NCI-H2196 (cell line): ENCODE measurements around the gene RNASE8.
A peak's percentile ranks its signal among the peaks of the same experiment; 100 is the strongest.

ENCODE experiments used
- DNase-seq: peaks from one replicate; lab custom pipeline; 2025; ENCODE audit not compliant: unreplicated experiment; lab: John Stamatoyannopoulos, UW

Gene RNASE8

DNA sequence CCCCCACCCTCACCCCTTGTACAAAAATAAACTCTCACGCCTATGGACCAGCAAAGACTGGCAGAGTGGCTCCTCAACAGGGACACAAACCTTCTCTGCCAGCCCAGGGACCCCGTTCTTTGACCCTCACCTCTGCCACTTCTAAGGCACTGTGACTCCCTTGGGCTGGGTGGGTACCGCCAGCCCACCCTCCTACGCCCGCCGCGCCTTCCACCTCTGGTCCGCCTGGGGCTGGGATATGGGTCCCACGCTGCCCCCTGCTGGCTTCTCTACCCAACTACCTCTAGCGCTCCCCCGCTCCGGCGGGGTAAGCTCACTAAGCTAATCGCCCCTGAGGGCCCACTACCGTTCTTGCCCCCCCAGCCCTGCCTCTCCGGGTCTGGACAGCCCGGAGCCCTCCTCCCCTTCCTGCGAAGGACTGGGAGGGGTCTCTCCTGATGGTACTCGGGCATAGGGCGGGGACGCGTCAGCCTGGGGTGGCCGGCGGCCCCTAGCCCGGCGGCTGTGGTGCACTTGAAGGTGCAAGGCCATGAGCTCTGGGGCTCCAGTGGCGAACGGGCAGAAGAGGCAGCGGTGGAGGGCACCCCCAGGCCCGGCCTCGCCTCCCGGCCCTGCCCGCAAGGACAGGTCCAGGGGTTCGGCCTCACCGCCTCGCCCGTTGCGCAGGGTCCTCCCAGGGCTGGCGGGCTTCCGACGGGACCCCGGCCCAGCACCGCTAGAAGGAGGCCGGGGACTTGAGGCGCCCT, 32.7 kb downstream of the RNASE8 start:
- no peak for DNase-seq

GRCh38 chr14:21090940-21091663, 33.5 kb downstream of the RNASE8 start:
- no peak for DNase-seq

- DNase-seq = no peak
Observed at GRCh38 chr14:21091821-21092272, 34.2 kb downstream of the RNASE8 start.

GRCh38 chr14:21092273-21093011, 34.8 kb downstream of the RNASE8 start:
- DNase-seq = peak; percentile 42

- DNase-seq = no peak
Observed at GRCh38 chr14:21093018-21093417, 35.4 kb downstream of the RNASE8 start.

- peak; percentile 56 for DNase-seq
Observed at GRCh38 chr14:21093769-21094681, 36.4 kb downstream of the RNASE8 start.

- DNase-seq = no peak
Observed at GRCh38 chr14:21095430-21096205, 38.0 kb downstream of the RNASE8 start.

- no peak for DNase-seq
Observed at GRCh38 chr14:21096438-21096837, 38.8 kb downstream of the RNASE8 start.

DNA sequence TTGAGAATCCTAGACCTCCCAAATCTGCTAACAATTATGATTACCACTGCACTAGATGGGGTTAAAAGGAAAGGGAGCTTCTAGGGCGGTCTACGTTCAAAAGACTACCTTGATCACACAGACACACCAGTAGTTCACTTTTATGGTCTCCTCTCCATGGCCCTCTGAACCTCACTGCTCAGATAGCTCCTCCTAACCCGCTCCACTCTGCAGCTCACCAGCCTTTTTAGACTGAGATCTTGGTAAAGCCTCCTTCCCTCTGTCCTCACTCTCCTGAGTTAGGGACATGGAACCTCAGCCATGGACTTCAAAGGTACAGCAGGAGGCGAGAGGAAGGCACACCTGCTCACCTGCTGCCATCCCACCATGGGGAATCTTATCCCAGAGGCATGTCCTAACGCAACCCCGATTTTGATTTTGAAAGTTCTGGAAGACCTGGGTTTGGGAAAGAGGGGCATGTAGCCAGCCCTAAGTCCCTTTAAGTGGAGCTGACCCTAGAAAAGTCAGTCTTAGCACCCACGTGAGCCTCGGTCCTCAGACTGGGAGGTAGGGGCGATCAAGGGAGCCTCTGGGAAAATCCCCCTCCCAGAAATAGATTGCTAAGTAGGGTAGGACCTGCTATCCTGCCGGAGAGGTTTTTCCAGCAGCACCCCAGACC, 39.5 kb downstream of the RNASE8 start:
- DNase-seq = no peak

DNA sequence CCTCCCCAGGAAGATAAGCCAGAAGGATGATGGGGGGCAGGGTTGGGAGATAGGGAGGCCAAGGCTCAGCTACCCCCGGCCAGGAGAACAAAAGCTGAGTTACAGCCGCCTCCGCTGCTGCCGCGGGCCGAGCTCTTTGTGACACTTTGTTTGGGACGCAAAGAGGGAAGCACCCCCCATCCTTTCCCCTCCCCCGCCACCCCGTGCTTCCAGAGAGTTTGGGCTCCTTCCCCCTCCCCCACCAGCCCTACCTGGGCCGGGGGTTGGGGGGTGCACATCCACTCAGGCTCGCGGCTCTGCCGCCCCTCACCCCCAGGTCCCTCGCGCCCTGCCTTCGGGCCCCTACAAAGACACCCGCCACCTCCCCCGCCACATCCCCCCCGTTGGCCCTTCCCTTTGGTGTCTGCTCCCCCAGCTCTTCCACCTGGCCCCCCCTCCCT, 40.0 kb downstream of the RNASE8 start:
- DNase-seq = peak; percentile 30

DNA sequence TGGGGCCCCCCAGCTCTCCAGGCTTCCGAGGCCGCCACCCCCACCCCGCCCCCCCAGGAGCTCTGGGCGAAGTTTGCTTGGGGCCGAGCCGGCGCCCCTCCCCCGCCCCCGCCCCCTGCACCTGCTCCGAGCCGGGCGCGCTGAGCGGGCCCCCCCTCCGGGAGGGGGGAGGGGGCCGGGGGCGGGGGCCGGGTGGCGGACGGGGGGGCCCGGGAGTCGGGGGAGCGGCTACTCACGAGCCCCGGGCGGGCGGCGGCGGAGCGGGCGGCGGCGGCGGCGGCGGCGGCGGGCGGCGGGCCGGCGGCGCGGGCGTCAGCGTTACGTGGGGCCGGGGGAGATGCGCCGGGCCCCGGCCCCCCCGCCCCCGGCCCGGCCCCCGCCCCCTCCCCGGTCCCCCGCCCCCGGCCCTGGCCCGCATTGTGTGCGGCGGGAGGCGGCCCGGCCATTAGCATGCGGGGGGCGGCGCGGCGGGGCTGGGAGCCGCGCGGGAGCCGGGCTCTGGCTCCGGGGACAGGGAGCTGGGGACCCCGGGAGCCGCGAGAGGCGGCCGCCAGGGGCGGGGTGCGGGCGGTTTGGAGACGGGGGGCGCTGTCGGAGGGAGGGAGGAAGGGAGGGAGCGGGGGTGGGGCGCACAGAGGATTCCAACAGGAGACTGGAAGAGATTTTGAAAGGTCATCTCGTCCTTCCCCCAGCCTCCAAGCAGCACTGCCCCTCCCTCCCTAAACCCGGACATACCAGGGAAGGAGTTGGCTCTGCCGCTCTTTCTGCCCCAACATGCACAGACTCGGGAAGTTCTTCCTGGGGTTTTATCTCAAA, 40.7 kb downstream of the RNASE8 start, which contains the start of gene ZNF219:
TSS of gene ZNF219 (minus strand) at position 580 of the 816 bp plus-strand sequence. CDS start 5,064 bp downstream, outside the sequence.
- peak; percentile 53 for DNase-seq

DNA sequence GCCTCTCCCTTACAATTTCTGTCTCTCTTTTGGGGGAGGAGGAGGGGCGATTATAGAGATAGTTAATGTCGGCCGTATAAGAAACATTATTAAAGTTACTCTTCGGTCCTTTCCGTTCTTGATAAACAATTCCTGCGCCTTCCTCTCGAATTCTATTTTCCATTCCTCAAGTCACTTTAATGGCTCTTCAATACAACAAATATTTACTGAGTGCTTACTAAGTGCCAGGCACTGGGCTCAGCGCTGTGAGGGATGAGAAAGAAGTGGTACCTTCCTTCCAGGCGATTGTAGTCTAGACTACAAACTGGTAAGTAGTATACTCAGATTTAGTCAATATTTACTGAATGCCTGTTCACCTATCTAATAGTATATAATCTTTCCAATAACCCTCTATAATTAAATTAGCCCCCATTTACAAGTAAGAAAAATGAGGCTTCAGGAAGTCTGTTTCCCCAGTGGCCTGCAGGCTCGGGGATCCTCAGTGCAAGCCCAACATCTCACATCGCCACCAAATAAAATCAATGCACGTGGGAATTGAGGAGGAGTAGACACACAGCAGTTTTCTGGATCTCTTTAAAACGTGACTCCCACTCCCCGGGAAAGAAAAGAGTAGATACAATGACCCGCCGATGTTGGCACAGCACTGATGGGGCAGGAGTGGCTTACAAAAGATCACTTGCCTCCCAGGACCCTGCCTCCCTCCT, 41.4 kb downstream of the RNASE8 start:
- no peak for DNase-seq

- no peak for DNase-seq
Observed at GRCh38 chr14:21099596-21099985, 42.0 kb downstream of the RNASE8 start.

DNA sequence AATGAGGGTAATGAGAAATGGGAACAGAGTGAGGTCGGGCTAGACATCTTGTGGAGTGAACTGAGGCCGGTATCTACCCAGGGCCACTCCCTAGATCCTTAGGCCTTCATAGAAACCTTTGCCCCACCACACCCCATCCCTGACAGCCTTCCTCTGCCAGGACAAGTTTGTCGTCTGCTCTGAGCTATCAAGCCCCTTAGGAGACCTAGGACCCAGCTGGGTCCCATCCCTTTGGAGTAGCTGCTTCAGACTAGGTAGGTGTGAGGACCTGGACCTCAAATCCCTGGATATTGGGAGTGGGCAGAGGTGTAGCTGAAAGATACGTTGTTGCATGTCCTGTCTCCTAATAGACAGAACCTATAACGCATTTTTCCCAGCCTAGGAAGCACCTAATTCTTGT, 43.3 kb downstream of the RNASE8 start, which contains the start of gene TMEM253:
TSS of gene TMEM253 (plus strand) at position 136 of the 400 bp plus-strand sequence. CDS start 278 bp downstream, outside the sequence.
- DNase-seq = no peak

DNA sequence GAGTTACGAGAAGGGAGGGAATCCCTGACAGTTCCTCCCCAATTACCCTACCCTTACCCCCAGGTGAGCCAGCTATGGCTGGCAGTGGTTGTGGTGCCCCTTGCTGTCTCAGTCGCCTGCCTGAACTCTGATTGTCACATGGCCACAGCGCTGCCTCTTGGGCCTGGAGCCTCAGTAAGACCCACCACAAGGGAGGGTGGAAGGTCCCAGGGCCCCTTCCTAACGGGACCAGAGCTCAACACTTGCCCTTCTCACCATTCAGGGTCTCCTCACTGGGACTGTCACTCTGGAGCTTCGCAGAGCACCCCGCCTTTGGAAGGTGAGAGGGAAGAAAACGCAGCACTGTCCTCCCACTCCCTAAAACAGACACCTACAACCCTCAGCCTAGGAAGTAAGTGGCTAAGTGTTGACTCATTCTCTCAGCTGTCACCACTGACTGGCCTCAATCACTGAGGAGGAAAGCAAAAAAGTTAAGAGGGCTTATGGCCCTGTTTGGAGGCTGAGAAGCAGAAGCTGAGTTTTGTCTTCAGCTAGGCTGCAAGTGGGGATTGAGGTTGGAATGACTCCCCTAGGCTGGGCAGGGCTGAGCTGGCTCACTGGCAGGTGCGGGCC, 44.3 kb downstream of the RNASE8 start:
- no peak for DNase-seq

- DNase-seq = peak; percentile 24
Observed at GRCh38 chr14:21102521-21103410, 45.1 kb downstream of the RNASE8 start.
